Stimulated activated CD4-positive, alpha-beta T cell treated with anti-CD3 and anti-CD28 coated beads, TNF-alpha, amount 100 ng/mL, for 1 hour (primary cell): ENCODE results near the gene PSMB9.

Source experiments
- DNase-seq, 3 donors: peaks; one replicate each; pipeline ENCODE4 v3.0.0-alpha.2; 2020; ENCODE audit warnings: low read depth in 3 of 3, low spot score in 1 of 3

The PSMB9 gene

GRCh38 chr6:32895006-32895345, 41.0 kb downstream of the PSMB9 start:
- no peak for DNase-seq

GRCh38 chr6:32903952-32904351, 50.0 kb downstream of the PSMB9 start:
- DNase-seq = no peak

DNA sequence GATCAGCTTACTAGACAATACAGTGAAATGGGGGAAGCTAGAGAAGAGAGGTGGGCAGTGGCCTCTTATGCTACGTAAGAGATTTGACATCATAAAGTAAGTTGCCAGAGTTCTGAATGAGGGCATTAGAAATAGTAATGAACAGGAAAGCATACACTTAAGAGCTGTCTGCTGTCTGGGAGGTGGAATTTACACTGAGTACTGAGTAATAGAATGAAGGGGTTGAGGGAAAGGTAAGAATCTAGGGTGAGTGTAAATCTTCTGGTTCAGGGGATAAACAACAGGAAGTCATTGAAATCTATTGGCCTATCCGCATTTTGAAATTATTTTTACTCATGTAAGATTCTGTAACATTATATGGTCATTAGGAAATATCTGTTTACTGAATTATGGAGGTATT, 51.1 kb downstream of the PSMB9 start:
- no peak for DNase-seq

- no peak for DNase-seq
Observed at GRCh38 chr6:32906539-32906938, 52.5 kb downstream of the PSMB9 start.

- no peak for DNase-seq
Observed at GRCh38 chr6:32908897-32909296, 54.9 kb downstream of the PSMB9 start.
